Suprapubic skin (tissue), 4 donors: ENCODE measurements around the gene PRR11.

ENCODE experiments used
- EP300 ChIP-seq: sonication (generic); formaldehyde crosslinking; IDR thresholded peaks from one replicate; pipeline ENCODE4 v1.6.1; 2017; ENCODE audit warnings: antibody characterized with exemption
- POLR2A ChIP-seq, 2 donors: fragments of 450-650 bp; IDR thresholded peaks; one replicate each; pipeline ENCODE4 v1.6.1; 2017; ENCODE audit warnings: antibody characterized with exemption in 2 of 2, mild to moderate bottlenecking in 2 of 2, moderate library complexity in 2 of 2
- POLR2AphosphoS5 ChIP-seq, 3 donors: sonication (generic); formaldehyde crosslinking; IDR thresholded peaks; one replicate each; pipeline ENCODE4 v1.6.1; 2017; ENCODE audit warnings: antibody characterized with exemption in 3 of 3
- TF ChIP-seq, protein P1 (sequence below), 2 donors: fragments of 200-600 bp in 1 of 2; fragments of 450-650 bp in 1 of 2; sonication (generic) in 1 of 2; IDR thresholded peaks; one replicate each; pipeline ENCODE4 v1.5.1; 2016 to 2019; ENCODE audit warnings: antibody characterized with exemption in 2 of 2, mild to moderate bottlenecking in 1 of 2, moderate library complexity in 1 of 2

DNA sequence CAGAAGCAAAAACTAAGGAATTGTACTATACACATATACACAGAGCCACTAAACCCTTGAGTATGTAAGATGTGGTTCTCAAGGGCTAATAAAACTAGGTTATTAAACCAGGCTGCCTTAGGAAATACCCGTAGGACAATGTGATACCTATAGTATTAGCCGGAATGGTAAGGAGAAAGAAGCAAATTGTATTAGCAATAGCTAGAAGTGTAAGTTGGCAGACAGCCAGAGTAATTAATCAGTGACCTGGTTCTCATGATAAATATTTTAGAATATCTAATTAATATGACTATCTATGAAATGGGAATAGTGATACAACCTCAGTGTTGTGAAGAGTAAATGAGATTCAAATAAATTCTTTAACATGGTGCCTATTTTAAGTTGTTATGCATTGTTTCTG, 83.4 kb downstream of the PRR11 start:
- TF ChIP-seq POLR2A (IDR thresholded peaks at IDR 0.05) = no peak
- no peak for TF ChIP-seq EP300
- TF ChIP-seq, protein P1, sequence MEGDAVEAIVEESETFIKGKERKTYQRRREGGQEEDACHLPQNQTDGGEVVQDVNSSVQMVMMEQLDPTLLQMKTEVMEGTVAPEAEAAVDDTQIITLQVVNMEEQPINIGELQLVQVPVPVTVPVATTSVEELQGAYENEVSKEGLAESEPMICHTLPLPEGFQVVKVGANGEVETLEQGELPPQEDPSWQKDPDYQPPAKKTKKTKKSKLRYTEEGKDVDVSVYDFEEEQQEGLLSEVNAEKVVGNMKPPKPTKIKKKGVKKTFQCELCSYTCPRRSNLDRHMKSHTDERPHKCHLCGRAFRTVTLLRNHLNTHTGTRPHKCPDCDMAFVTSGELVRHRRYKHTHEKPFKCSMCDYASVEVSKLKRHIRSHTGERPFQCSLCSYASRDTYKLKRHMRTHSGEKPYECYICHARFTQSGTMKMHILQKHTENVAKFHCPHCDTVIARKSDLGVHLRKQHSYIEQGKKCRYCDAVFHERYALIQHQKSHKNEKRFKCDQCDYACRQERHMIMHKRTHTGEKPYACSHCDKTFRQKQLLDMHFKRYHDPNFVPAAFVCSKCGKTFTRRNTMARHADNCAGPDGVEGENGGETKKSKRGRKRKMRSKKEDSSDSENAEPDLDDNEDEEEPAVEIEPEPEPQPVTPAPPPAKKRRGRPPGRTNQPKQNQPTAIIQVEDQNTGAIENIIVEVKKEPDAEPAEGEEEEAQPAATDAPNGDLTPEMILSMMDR (IDR thresholded peaks at IDR 0.05) = no peak
- TF ChIP-seq POLR2AphosphoS5 (IDR thresholded peaks at IDR 0.05) = no peak
